ENCODE data around the gene HOXC6.

HOXC6 gene

DNA sequence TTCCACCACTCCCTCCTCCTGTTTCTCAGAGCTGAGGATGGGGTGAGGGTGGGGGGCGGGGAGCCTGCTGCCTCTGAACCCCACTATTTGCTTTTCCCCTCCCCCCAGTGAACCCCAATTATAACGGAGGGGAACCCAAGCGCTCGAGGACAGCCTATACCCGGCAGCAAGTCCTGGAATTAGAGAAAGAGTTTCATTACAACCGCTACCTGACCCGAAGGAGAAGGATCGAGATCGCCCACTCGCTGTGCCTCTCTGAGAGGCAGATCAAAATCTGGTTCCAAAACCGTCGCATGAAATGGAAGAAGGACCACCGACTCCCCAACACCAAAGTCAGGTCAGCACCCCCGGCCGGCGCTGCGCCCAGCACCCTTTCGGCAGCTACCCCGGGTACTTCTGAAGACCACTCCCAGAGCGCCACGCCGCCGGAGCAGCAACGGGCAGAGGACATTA, 26.5 kb downstream of the HOXC6 start:
- peak; percentile 72 for DNase-seq

DNA sequence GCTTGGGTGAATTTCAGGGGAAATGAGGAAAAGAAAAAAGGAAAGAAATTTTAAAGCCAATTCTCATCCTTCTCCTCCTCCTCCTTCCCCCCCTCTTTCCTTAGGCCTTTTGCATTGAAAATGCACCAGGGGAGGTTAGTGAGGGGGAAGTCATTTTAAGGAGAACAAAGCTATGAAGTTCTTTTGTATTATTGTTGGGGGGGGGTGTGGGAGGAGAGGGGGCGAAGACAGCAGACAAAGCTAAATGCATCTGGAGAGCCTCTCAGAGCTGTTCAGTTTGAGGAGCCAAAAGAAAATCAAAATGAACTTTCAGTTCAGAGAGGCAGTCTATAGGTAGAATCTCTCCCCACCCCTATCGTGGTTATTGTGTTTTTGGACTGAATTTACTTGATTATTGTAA, 27.3 kb downstream of the HOXC6 start:
- DNase-seq = no peak

DNA sequence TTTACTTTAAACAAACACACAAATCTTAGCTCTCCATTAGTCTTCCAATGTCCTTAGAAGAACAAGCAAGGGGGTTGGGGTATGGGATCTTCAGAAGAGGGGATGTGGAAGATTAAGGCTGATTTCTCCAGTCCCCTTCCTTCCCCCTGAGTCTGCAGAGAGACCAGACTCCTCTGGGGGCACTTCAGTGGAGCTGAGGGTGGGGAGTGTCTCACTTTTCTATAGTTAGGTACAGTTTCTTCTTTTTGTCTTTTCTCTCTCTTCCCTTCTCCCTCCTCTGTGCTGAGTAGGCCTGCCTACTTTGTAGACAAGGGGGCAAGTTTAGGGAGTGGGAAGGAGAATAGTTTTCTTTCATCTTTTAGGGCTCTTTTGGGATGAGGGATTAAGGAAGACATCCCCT, 27.9 kb downstream of the HOXC6 start:
- DNase-seq = no peak

DNA sequence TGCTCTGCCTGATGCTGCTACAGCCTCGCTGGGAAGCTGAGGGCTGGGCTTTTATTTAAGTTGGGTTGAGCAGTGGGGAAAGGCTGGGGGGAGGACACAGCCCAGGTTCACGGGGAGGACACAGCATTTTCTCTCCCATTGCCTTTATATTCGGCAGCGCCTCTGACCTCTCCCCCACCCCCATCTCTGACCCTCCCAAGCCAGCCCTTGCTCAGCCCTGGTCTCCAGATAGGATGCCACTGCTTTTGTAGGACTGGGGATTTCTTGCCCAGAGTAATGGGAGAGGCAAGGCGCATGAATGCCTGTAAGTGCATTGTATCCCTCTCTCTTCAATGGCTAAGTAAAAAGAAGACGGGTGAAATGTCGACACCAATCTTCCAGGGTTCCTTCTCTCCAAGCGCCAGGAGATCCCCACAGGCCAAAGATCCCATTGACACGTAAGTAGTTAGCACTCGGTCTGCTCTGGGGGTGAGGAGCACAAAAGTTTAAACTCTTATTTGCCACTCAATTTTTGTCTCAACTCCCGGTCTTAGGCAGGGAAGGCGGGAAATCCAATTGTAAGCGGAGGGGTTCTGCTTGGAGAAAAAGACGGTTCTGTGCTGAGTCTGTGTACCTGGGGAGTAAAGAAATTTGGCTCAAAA, 30.0 kb downstream of the HOXC6 start:
- no peak for DNase-seq

DNA sequence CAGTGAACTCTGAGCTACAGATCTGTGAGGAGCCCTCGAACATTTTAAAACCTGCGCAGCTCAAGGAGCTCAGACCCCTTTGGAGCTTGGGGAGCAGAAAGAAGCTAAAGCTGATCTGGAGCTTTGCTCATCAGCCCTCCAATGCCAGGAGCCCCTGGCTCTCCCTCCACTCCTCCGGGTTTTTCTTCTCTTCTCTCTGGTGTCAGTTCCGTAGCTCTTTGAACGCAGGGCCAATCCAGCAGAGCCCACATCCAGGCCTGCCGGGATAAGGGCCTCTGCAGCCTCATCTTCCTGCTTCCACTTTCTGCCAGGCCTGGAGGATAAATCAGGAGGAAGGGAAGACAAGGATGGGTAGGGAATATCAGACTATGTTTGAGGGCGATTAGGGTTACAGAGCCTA, 31.4 kb downstream of the HOXC6 start:
- DNase-seq = no peak

DNA sequence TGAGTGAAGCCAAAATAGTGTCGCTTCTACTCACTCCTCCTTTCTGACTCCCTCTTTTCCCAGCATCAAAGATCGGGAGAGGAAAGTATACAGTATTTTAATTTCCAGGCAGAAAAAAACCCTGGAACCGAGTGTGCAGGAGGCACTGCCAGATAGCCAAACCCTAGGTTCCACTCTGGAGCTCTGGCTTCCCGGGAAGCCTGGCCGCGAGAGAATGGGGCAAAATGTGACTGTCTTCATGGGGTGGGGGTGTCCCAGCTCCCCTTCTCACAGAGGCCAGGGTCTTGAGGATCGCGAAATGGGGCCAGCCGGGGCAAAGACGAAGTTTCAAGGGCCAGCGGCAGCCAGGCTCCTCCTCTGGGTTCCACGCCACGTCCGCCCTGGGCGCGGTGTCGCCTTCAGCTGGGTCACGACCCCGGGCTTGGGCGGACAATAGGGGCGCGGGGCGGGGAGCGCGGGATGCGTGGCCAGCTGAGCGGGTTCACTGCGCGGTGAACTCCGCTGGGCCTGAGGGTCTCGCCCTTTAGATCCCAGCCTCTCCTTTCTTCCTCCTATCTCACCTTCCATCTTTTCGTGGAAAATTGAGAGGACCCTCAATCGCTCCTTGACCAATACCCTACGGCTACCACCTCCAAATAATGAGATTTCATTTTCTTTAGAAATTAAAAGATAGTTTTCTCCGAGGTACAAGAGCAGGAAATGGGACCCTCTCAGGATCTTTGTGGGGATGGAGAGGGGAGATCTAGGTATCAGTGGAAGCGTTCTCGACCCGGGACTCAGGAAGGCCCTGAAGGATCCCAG, 32.1 kb downstream of the HOXC6 start:
- DNase-seq = no peak

DNA sequence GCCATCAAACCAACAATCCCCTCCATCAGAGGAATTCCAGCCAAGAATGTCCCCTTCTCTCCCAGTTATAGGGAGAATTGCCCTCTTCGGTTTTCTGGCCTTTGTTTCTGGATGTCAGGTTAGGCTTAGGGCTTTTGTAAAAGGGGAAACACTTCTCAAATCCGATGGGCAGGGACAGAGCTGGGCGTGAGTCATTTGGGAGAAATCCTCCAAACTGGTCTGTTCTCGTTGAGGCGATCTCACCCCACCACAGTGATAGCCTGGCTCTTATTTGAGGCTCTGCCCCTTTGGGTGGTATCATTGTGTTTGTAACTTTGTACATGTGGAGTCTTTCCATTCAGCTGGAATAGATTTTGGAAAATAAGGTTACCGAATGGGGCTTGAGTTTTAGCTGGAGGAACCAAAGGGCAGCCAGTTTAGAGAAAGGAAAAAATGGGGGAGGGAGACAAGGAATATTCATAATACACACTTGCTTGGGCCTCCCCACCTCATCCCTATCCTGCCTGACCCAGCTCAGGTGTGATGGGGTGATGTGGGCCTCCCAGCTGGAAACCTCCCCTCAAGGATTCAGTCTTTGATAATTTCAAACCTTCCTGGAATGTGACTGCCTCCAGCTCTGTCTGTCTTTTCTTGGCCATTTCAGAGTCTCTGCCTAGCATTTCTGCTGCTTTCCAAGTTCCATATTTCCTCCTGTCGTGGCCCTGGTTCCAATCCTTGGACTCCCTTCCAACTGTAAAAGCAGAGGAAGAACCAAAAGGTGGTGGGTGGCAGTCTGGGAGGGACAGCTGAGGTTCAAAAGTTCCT, 32.9 kb downstream of the HOXC6 start:
- DNase-seq = no peak

DNA sequence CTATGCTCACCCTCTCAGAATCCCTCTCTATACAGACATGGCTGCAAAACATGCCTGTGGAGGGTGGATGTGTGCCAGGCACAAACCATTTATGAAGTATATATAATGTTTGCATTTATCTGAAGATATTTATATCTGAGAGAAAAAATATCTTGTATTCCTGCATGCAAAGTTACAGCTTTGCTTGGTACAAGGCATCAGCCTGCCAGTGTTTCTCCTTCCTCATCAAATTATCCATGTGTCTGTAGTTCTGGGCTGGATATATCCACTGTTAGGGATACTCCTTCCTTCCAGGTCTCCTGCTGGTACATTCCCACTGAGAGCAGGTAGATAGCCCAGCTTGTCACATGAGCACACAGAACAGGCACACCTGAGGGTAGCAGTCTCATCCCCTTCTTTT, 37.4 kb downstream of the HOXC6 start:
- DNase-seq = no peak

DNA sequence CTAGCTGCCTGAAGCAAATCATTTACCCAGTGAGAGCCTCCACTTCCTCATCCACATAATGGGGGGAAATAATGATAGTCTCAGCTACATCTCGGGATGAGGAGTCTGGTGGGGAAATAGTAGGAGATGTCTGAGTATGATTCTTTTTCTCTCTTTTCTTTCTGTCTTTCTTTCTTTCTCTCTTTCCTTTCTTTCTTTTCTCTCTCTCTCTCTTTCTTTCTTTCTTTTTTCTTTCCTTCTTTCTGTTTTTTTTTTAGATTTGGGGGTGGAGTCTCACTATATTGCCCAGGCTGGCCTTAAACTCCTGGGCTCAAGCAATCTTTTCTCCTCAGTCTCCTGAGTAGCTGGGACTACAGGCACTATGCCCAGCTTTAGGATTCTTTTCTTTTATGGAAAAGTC, 38.2 kb downstream of the HOXC6 start:
- DNase-seq = no peak

DNA sequence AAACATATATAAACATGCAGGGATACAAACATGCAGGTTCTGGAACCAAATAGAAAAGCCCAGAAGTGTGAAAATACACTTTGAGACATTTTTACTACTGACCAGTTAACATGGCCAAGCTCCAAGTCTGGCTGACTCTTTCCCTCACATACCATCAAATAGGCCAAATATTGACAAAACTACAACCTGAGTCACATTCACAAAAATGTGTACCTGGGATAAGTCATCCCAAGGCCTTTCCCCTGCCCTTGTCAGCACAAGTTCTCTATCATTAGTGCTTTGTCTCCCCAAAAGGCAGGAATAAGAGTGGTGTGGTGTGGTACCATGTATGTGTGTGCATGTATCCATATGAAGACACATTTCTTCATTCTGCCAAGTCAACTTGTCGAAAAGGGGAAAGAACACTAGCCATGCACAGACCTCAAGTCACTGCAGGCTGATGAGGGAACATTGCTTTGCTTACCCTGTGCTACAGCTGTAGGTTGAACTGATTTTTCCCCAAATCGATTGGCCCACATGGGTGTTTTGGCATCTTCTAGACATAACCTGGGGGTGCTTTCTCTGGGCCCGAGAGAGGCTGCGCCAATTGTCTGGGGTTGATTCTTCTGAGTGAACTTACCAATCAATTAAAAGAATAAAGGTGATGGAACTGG, 40.3 kb downstream of the HOXC6 start:
- no peak for DNase-seq

DNA sequence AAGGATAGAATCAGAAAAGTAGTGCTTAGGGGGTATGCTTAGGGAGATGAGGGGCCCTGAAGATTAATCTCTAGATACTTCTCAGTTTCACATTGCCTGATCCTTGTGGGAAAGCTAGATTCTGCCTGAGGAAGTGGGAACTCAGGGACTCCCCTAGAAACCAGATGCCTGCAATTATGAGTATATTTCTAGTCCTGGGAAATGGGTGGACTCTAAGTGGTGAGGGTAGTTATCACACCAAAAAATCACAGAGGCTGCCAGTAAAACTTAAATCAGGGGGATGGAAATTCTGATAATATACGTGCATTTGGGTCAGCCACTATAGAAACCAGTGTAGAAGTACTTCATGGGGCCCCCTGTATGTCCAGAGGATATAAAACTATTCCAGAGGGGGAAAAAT, 43.7 kb downstream of the HOXC6 start:
- no peak for DNase-seq

DNA sequence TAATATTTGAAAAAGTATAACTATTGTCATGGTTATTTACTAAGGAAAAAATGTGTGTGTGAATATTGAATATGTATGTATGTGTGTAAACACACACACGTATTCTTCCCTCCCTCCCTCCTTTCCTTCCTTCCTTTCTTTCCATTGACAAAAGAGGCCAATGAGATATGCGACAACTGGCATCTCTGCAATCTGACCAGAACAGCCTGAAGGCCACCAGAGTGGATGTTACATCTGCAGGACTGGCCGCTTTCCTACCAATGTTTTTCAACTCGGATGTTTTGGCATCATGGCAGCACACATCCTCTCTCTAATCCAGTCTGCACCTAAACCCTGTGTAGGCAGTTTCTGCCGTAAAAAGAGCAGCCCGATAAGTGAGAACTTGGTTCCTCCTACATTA, 46.1 kb downstream of the HOXC6 start:
- DNase-seq = no peak

DNA sequence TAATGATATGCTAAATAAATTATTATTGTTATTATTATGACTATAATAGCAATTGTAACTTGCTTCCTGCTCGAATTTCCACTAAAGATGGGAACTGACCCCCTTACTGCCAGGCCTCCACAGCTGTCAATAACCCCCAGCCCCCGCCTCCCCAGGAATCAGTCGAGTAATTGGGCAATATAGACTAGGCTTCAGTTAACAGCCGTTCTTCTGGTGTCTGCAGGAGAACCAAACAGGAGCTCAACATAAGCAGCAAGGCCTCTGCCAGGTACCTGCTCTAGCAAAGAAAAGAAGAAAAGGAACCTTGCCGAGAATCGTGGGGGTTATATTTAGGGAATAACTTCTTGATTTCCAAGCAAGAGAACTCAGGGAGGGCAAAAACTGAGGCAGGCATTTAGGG, 47.2 kb downstream of the HOXC6 start:
- DNase-seq = no peak

DNA sequence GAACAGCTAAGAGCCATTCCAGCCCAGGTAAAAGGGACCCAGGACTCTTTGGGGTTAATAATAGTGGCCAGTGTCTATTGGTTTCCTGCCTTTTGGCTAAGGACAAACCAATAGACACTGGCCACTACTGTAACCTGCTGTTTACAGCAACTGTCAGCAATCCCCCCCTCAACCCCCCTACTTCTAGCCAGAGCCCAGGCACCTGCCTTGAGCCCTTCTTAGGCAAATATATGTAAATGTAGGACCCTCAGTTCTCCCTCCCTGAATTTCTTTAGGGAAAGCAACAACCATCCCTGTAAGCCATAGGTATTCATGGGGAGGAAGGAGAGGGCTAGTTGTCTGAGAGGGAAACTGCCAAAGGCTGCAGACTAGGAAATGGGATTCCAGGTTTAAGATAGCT, 47.7 kb downstream of the HOXC6 start:
- DNase-seq = no peak

DNA sequence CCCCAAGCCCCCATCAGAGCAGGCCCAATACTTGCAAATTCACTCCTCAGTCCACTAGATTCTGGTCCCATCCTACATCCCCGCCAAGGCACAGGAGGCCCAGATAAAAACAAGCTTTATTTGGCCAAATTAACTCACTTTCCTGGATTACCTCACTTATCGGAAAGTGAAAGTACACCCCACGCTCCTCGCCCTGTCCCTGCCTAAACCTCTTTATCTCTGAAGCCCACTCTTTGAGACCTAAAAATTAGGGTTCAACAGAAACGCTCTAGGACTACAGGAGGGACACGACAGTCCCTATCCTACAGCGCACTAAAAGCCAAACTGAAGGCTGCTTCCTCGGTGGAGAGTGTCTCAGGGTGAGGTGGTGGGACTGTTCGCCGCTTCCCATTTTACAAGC, 49.6 kb downstream of the HOXC6 start:
- peak; percentile 59 for DNase-seq

DNA sequence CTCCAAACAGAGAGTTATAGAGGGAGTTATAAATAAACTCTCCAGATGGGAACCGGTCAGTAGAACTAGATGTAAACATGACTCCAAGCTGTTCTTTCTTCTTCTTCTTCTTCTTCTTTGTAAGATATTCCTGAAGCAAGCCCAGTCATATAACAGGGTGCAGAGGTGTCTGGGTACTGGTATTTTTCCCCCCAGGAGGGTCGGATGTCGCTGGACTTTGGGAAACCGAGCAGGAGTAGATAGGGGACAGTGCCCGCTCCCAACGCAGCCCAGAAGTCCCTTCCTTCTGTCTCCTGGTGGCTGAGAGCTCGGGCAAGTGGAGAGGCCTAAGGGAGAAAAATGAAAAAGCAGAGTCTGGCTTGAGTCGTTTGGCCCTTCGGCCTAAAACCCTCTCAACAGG, 50.9 kb downstream of the HOXC6 start:
- DNase-seq = peak; percentile 84

All from right kidney (tissue), 1 donor.